Calu3 (cell line): ENCODE results near the gene CARMIL1. TPM values are rescaled to one million over a fixed set of nuclear protein-coding genes. Genes with fewer than 3 reads are reported as not detected.

Experiments used
- BruUV-seq: library from RNA; stranded (reverse); fragments of 400-500 nt; replicated peaks from 2 replicates; lab custom pipeline; 2021; lab: Mats Ljungman, UMichigan
- CTCF ChIA-PET: fragments of 300-600 bp; sonication (Branson Sonifier 250); formaldehyde crosslinking; loops from one replicate; lab custom pipeline; 2022; ENCODE audit warnings: antibody characterized with exemption; lab: Charles Lee
- DNase-seq: peaks from one replicate; pipeline ENCODE4 v3.0.0; 2022
- H3K27ac Mint-ChIP-seq: one replicate; pipeline ENCODE4 v1.8.0; 2022; ENCODE audit warnings: mixed read lengths; ENCODE audit not compliant: unreplicated experiment
- H3K27me3 Mint-ChIP-seq: one replicate; pipeline ENCODE4 v1.8.0; 2022; ENCODE audit warnings: mixed read lengths; ENCODE audit not compliant: unreplicated experiment
- H3K36me3 Mint-ChIP-seq: one replicate; pipeline ENCODE4 v1.8.0; 2022; ENCODE audit warnings: mild to moderate bottlenecking, moderate library complexity, mixed read lengths; ENCODE audit not compliant: insufficient read depth, unreplicated experiment
- H3K4me1 Mint-ChIP-seq: one replicate; pipeline ENCODE4 v1.8.0; 2022; ENCODE audit warnings: mild to moderate bottlenecking, low read depth, mixed read lengths; ENCODE audit not compliant: unreplicated experiment
- H3K4me3 Mint-ChIP-seq: one replicate; pipeline ENCODE4 v1.8.0; 2022; ENCODE audit warnings: mild to moderate bottlenecking, low read depth, moderate library complexity, mixed read lengths; ENCODE audit not compliant: unreplicated experiment
- H3K9me3 Mint-ChIP-seq: one replicate; pipeline ENCODE4 v1.8.0; 2022; ENCODE audit warnings: low read depth, mixed read lengths; ENCODE audit not compliant: unreplicated experiment
- intact Hi-C: fragments of 100-400 bp; cut with micrococcal nuclease; formaldehyde crosslinking; loops from one replicate; pipeline ENCODE4 v1.10.0; 2022; ENCODE audit not compliant: unreplicated experiment
- total RNA-seq: library from RNA; stranded (reverse); gene quantifications from 2 replicates; pipeline ENCODE4 v1.2.3, GENCODE V29; 2022
- TF ChIP-seq, protein P1 (sequence below): fragments of 200-600 bp; IDR thresholded peaks from one replicate; pipeline ENCODE4 v1.8.0; 2022; ENCODE audit warnings: antibody characterized with exemption; ENCODE audit not compliant: unreplicated experiment

The CARMIL1 gene
- total RNA-seq, 1 experiment from 2014 or later: 92.4 TPM

DNA sequence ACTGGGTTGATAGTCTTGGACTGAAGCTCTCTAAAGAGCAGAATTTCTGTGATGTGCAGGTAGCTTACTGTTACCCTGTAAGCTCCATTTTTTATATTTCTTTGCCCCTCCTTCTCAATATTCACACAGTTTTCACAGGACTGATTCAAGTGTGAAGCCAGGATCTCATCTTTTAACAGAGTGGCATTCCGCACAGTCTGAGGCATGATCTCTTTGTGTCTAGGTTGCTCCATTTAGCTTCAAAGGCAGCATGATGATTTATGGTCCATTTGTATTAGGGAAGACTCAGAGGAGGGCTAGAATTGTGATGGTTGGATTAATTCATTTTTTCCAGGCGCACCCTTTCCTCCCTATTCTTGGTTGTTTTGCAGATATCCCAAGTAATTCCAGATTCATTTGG, 43.5 kb downstream of the CARMIL1 start:
- H3K27me3 Mint-ChIP-seq: no peaks in the 10 kb centered on the region
- TF ChIP-seq, protein P1, sequence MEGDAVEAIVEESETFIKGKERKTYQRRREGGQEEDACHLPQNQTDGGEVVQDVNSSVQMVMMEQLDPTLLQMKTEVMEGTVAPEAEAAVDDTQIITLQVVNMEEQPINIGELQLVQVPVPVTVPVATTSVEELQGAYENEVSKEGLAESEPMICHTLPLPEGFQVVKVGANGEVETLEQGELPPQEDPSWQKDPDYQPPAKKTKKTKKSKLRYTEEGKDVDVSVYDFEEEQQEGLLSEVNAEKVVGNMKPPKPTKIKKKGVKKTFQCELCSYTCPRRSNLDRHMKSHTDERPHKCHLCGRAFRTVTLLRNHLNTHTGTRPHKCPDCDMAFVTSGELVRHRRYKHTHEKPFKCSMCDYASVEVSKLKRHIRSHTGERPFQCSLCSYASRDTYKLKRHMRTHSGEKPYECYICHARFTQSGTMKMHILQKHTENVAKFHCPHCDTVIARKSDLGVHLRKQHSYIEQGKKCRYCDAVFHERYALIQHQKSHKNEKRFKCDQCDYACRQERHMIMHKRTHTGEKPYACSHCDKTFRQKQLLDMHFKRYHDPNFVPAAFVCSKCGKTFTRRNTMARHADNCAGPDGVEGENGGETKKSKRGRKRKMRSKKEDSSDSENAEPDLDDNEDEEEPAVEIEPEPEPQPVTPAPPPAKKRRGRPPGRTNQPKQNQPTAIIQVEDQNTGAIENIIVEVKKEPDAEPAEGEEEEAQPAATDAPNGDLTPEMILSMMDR: no peak
- BruUV-seq: no TSS peak
- H3K9me3 Mint-ChIP-seq: no peaks in the 10 kb centered on the region
- H3K36me3 Mint-ChIP-seq: no peaks in the 10 kb centered on the region
- no peak overlapping the region for H3K4me3 Mint-ChIP-seq
- H3K4me1 Mint-ChIP-seq: peaks cover 37% of the 10 kb centered on the region
- no peak overlapping the region for H3K27ac Mint-ChIP-seq
- DNase-seq: no peak
- CTCF ChIA-PET: interaction anchor here (0.7 kb wide), 1 partner anchor 12 kb away, joined by 3 read pairs; no protein-coding TSS in a partner anchor
- intact Hi-C loops: no loop called here

DNA sequence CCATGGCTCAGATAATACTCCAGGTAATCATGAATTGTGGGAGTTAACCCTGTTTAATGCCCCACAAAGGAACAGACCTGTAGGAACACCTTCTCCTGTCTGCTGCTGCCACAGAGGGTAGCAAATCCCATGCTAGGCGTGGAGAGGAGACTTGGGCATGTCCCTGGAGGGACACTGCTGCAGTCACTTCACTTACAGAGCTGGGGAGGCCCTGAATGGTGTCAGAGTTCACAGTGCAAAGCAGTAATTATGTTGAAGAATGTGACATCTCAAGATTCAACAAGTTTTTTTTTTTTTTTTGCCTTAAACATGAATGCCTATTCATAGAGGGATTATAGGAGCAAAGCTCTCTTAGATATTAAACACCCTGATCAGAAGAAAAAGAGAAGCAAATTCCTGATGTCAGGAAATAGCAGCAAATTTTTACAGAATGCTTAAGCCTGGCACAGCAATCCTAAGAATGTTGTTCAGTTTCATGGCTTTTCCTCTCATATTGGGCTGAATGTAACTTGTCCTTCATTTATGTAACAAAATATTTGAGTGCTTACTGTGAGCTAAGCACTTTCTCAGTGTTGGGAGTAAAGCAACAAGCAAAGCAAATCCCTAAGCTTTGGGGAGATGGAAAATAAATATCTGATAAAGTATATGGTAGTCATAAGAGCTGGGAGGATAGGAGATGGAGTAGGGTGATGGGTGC, 45.0 kb downstream of the CARMIL1 start:
- no peaks in the 10 kb centered on the region for H3K27me3 Mint-ChIP-seq
- DNase-seq: no peak
- no peaks in the 10 kb centered on the region for H3K36me3 Mint-ChIP-seq
- intact Hi-C loops: no loop called here
- no peaks in the 10 kb centered on the region for H3K9me3 Mint-ChIP-seq
- H3K27ac Mint-ChIP-seq: no peak overlapping the region
- H3K4me1 Mint-ChIP-seq: peaks cover 28% of the 10 kb centered on the region
- no TSS peak for BruUV-seq
- H3K4me3 Mint-ChIP-seq: no peak overlapping the region
- TF ChIP-seq, protein P1: no peak
- CTCF ChIA-PET: interaction anchor here (0.6 to 2.5 kb wide), 8 partner anchors 9 to 111 kb away, joined by 3 to 18 read pairs (median 5); no protein-coding TSS in a partner anchor

DNA sequence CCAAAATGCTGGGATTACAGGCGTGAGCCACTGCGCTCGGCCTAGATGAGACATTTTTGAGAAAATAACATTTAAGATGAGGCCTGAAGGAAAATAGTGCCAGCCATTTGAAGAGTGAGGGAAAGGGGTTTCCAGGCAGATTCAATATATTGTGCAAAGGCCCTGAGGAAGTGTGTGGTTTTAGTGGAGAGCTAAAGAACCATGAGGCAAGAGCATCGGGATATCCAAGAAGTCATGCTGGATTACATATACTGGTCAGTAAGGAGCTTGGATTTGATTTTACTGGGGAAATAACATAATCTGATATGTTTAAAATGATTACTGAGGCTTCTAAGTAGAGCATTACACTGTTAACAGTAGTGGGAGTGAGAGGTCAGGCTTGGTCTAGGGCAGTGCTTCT, 47.0 kb downstream of the CARMIL1 start:
- TF ChIP-seq, protein P1: no peak
- Mint-ChIP-seq H3K4me1 (peaks cover 29% of the 10 kb centered on the region), H3K4me3 (no peak overlapping the region), H3K27me3 (no peaks in the 10 kb centered on the region), H3K27ac (no peak overlapping the region), H3K36me3 (no peaks in the 10 kb centered on the region), H3K9me3 (no peaks in the 10 kb centered on the region)
- no TSS peak for BruUV-seq
- CTCF ChIA-PET: interaction anchor here (0.8 to 2.4 kb wide), 2 partner anchors 11 to 43 kb away, joined by 3 to 18 read pairs; no protein-coding TSS in a partner anchor
- DNase-seq: no peak
- intact Hi-C loops: no loop called here

DNA sequence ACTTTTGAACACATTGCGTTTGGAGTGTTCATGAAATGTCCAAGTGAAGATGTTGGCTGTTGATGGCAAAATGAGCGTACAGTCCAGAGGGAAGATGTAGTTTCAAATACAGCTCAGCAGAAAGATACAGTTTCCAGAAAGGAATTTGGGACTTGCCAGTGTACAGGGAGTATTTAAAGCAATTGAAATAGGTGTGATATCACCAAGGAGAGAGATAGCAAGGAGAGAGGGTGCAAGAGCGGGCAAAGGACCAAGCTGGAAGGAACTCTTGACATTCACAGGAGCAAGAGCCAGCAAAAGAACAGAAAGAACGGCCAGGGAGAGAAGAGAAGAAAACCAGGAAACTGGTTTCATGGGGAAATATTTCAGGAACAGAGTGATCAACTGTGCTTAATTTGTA, 47.8 kb downstream of the CARMIL1 start:
- CTCF ChIA-PET: interaction anchor here (0.8 to 1.2 kb wide), 2 partner anchors 42 to 49 kb away, joined by 3 read pairs; no protein-coding TSS in a partner anchor
- no peaks in the 10 kb centered on the region for H3K36me3 Mint-ChIP-seq
- TF ChIP-seq, protein P1: no peak
- intact Hi-C loops: no loop called here
- no peaks in the 10 kb centered on the region for H3K9me3 Mint-ChIP-seq
- no peak overlapping the region for H3K4me3 Mint-ChIP-seq
- no peak overlapping the region for H3K27ac Mint-ChIP-seq
- no TSS peak for BruUV-seq
- H3K4me1 Mint-ChIP-seq: peaks cover 30% of the 10 kb centered on the region
- H3K27me3 Mint-ChIP-seq: no peaks in the 10 kb centered on the region
- DNase-seq: no peak
